Suppressor macrophage treated with lipopolysaccharide for 4 hours (primary cell): ENCODE data around the gene DCAF12.

ENCODE experiments used
- DNase-seq: peaks from one replicate; pipeline ENCODE4 v3.0.0-alpha.2; 2020

The DCAF12 gene

DNA sequence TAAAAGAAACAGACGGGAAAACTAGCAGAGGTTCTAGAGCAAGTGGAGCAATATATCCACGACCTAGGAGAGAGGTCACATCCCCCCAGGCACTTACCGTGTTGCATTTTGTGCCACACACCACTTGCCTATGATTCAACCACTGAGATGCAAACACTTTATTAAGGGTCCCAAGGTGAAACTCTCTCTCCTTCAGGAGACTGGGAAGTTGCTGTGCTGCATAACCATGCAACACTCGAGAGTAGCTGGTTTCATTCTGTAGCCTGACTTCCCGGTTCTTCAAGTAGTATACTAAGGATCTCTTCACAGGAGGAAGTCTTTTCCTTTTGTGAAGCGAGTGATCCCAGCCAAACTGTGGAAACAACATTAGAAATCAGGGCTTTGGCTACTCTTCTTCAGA is 1.6 kb downstream of the DCAF12 start:
- peak; percentile 70 for DNase-seq

DNA sequence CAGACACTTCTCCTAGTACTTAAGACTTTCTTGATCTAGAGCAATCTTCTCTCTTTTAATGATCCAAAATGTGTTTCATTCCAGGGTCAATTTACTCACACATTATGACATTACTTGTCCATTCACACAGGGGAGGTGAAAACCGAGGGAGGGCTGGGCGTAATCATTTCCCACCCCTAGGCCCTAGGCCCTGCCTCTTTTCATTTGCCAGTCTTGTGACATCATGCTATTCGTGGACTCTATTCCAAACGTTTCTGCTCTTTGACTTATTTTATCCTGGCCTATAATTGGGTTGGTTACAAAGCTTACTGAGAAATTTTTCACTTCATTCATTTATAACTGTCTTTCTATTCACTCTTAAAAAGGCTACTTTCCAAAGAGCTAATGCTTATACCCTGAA is 2.4 kb downstream of the DCAF12 start:
- DNase-seq = no peak

DNA sequence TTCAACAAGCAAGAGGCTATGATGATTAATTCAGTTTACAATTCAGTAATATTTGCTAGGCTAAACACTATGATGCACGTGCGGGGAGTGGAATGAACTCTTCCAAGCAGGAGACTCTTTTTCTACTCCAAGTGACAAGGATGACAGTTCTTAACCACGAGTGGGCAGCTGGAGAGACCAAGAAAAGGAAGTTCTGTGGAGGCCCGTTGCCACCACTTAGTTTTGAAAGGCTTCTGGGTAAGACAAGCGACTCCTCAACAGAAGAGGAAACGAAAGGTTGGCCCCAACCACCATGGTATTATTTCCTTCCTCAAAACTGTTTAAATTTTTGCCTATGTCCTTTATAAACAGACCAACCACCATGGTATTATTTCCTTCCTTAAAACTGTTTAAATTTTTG is 2.8 kb downstream of the DCAF12 start:
- DNase-seq = peak; percentile 93

DNA sequence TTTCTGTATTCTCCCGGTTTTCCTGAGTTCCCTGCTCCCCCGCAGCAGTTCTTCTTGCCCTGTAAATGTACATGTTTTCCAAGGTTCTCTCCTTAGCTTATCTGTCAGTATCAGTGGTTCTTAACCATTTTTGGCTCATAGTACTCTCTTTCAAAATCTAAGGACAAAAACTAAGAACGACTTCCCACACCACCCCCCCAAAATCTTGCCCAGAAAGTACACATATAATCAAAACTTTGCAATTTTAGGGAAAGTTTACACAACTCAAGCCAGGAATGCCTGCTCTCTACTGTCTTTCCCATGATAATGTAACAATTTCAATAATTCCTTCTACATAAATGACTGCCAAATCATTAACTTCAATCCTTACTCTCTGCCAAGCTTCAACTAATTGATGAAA is 4.5 kb downstream of the DCAF12 start:
- no peak for DNase-seq

DNA sequence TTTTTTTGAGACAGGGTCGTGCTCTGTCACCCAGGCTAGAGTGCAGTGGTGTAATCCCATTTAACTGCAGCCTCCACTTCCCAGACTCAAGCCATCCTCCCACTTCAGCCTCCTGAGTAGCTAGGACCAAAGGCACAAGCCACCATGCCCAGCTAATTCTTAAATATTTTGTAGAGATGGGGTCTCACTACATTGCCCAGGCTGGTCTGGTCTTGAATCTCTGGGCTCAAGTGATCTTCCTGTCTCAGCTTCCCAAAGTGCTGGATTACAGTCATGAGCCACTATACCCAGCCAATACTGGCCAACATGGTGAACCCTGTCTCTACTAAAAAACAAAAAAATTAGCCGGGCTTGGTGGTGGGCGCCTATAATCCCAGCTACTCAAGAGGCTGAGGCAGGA is 6.8 kb downstream of the DCAF12 start:
- DNase-seq = no peak

DNA sequence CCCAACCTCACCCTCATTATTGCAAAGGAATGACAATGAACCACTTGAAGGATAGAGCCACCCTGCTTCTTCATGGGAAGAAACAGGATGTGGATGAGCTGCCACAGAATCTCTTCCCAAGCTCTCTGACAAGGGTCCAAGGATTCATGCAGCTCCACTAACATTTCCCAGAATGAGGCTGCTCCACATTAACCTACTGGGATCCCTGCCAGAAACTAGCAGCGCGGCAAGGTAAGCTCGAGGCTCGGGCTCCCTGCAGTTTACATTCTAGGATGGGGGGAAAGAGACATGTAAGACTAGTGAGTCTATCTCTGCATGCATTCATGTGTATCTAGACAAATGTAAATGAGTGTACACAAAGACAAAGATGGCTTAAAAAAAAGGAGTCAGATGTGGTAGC is 12.1 kb downstream of the DCAF12 start:
- DNase-seq = no peak

DNA sequence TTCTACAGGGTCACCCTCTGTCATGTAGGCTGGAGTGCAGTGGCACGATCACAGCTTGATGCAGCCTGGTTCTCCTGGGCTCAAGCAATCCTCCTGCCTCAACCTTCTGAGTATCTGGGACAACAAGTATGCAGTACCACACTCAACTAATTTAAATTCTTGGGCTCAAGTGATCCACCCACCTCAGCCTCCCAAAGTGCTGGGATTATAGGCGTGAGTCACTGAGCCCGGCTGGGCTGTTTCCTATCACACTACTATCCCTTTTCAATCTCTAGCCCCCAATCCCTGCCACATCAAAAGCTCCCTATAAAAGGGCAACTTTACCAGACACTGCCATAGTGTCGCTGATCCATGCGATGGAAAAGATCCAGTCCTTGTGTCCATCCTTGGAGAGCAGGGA is 20.4 kb downstream of the DCAF12 start:
- DNase-seq = no peak

DNA sequence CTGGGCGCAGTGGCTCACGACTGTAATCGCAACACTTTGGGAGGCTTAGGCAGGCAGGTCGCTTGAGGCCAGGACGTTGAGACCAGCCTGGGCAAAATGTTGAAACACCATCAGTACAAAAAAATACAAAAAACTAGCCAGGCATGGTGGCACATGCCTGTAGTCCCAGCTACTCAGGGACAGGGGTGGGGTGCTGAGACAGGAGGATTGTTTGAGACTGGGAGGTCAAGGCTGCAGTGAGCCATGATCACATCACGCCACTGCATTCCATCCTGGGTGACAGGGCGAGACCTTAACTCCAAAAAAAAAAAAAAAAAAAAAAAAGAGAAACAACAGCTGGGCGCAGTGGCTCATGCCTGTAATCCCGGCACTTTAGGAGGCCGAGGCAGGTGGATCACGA is 23.7 kb downstream of the DCAF12 start:
- no peak for DNase-seq

DNA sequence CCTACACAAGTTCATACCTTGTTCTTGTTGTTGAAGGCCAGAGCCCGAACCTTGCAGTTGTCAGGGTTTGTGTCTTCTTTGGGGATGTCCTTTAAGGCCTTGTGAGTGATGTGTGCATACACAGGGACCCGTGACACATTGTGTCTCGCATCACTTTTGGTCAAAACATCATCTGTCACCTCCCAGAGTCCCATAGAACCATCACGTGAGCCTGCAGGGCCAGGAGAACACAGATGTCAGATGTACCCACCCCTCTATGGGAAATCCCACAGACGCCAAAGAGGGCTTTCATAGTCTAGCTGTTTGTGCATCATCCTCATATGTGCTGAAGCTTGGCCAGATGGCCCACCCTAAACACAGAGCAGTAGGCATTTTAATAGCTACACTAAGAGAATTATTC is 28.2 kb downstream of the DCAF12 start:
- no peak for DNase-seq

DNA sequence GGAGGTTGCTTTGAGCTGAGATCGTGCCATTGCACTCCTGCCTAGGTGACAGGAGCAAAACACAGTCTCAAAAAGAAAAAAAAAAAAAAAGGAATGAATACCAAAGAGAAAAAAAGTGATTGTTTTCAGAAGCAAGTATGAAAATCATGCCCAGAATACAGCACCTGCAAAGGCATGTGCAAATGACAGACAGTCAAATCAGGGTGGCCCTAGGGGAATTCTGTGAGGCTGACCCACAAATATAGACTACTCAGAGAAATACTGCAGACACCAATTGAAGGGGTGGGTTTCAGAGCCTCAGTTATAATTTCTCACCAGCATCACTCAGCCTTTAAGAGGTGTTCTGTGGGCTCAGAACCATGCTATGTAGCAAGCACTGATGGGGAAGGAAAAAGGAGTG is 28.6 kb downstream of the DCAF12 start:
- DNase-seq = no peak

DNA sequence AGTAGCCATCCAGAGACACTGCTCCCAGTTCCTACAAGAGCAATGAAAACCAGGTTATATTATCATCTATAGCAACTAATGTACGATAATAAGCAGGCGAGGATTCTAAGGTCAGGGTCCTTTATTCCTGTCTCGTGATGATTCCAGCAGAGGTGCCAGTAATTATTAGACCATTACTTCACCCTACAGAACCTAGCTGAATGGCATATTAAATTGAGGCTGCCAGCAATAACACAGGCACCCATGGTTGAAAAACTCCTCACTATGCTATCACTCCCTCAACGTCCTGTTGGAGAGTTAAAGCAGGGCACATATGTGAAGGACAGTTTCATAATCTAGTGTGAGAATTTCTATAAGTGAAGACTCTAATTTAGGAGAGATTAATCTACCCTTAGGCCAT is 29.7 kb downstream of the DCAF12 start:
- DNase-seq = no peak

DNA sequence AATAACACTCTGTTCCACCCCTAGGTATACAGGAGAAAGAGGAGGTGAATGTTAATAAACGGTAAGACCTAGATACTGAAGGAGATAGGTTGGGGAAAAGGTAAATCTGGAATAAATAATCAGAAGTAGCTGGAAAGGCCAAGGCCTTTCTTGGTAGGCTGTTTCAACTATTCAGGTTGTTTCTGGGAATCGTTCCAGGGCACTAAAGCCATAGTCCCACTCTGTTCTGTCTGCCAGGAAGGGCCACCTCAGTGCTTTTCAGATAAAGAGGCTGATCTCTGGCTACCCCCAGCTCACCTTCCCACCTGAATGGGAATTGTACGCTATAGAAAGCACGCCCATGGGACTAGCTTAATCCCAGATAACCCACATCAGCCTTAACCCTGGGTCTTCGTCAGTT is 32.9 kb downstream of the DCAF12 start:
- no peak for DNase-seq

DNA sequence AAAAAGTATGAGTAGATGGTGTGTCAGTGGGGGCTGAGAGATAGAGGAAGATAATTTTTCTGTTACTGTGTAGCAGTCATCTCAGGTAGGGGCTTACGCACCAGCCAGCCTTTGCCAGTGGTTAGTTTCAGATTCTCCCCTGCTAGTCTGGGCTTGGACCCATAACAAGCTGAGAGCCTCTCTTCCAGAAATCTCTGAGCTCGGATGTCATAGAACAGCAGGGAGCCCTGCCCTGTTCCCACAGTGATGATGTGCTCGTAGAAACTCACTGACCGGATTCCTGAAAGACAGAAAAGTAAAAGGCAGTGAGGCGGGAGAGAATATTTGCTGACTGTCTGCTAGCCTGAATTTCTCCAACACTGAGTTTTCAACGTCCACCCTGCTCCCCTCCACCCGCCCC is 37.2 kb downstream of the DCAF12 start:
- no peak for DNase-seq

DNA sequence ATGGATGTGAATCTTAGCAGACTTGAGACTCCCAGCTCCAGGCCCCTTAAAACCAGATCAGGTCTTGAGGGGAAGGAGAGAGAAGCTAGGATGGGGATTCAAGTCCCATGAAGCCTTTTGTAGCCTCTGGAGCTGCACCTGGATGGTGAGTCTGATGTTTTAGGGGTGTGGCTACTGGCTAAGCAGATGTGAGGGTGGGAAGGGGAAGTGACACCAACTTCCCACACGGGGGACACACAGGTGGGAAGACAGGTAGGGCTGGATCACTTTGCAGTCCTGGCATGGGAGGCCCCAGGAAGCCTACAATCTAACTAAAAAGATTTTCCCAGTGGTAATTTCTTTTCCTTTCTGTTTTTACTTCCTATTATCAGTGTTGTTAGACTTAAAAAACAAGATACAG is 39.1 kb downstream of the DCAF12 start:
- DNase-seq = no peak

DNA sequence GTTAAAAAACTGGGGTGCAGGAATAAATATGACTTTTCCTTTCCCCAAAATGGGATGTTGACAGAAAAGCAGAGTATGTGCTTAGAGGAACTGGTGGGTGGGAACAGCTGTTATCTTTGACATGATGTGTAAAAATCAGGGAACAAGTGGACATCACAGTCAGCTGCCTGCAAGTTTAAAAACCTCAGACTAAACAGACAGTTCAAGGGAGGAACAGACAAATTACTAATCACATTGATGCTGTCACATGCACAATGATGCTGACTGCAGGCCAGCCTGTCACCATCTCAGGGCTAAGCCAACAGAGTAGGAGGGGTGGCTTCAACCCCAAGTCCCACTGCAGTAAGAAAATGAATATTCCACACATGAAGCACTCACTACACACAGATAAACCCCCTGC is 39.6 kb downstream of the DCAF12 start:
- DNase-seq = peak; percentile 74

DNA sequence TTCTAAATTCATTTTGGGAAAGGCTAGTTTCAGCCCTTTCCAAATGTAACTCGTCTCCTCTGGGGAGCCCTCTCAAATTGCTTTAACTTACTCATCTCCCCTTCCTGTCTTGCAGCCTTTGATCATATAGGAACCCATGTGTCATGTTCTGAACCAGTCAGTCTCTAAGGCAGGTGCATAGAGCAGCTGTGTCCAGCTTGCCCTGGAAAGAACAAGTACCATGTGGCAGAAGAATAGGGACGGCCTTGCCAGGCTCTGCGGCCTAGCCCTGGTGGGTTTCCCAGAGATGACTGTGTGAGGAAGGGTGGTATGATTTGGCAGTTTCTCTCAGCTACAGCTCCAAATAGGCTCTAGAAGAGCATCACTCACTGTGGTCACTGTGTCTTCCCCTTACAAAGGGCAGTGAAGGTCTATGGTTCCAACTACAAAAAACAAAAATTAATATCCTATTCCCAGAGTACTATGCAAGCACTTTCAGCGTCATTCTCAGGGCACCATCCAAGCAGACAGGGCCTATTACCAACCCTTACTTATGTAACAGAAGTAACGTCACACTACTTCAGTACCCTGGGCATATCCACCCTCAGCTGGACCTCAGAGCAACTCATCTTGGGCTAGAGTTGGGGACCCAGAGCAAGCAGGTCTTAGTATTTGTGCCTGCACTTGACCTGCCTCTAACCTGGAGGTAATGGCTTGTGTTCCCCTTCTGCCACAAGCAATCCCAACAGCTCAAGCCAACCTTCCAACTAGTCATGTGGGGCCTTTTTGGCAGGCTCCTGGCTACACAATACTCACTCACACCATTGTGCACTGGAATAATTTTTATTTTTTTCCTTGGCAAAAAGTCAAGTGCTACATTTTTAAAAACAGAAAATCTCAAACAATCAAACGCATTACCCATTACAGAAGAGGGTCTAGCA is 40.7 kb downstream of the DCAF12 start:
- DNase-seq = no peak

DNA sequence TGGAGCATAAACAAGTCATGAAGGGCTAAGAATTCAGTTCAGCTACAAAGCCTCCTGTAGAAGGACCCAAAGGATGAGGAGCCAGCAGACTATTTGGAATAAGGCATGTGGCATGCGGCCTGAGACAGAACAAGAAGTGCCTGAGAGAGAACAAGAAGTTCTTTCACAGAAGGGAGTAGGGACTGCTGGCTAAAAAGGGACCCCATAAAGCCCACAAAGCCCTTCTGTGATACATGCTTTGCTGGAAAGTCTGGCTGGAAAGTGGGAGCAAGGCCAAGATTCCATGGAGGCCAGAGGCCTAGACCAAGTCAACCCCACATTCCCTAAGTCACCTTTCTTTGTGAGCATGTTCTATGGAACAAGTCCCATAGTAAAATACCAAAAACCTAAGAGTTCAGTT is 41.9 kb downstream of the DCAF12 start:
- no peak for DNase-seq

DNA sequence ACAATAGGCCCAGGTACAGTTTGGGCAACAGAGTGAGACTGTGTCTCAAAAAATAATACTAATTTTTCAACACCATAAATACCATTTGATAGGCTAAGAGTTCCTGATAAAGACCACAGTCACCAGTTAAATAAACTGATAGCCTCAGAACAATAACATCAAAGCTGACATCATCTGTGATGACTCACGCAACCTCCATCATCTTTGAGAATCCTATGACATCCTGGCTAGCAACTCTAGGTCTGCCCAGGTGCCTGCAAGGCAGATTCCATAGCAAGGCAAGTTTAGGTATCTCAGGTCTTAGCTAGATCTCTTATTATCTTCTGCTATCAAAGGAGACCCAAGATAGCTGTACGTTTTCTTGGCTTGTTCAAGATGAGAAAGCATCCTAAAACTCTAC is 47.3 kb downstream of the DCAF12 start:
- peak; percentile 17 for DNase-seq

DNA sequence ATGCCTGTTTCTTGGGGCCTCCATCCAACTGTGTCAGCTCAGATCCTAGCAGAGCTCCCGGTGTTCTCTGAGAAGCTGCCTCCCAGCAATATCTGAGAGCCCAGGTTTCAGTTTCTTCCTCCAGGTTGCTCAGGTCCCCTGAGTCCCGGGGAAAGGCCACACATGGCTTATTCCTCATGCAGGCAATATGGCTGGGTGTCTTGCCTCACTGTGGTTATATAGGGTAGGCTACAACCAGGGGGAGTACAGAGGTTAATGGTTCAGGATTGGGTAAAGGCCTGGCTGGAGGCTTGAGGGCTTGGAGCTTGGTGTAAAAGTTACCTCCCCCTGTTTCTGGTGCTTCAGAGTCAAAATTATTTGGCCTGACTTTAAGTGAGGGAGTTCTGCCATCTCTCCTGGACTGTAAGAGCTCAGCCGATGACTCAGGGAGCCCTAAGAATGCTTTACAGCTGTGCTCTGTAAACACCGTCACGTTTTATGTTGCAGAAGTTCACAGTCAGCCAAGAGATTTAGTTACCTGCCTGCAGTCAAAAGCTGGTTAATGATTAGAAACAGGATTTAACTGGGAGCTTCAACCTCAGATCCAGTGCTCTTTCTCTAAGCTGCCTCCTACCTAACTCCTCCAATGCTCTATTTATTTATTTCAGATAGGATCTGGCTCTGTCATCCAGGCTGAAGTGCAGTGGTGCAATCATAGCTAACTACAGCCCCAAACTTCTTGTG is 53.5 kb downstream of the DCAF12 start:
- DNase-seq = no peak

DNA sequence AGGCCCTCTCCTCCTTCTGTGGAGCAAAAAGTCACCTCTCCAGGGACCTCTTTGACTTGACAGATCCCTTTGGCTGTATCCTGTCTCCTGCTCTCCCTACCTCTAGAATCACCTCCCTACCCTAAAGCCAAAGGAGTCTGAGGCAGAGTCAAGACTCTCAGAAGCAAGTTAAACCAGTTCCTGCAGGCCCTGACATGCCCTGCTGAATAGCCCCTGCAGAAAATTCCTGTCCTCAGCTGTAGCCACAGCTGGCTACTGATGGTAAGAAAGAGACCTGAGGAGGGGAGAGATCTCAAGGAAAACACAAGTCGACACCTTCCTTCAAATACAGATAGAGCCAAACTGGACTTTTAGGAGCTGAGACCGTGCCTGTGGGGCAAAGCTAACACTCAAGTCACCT is 54.1 kb downstream of the DCAF12 start:
- DNase-seq = no peak

DNA sequence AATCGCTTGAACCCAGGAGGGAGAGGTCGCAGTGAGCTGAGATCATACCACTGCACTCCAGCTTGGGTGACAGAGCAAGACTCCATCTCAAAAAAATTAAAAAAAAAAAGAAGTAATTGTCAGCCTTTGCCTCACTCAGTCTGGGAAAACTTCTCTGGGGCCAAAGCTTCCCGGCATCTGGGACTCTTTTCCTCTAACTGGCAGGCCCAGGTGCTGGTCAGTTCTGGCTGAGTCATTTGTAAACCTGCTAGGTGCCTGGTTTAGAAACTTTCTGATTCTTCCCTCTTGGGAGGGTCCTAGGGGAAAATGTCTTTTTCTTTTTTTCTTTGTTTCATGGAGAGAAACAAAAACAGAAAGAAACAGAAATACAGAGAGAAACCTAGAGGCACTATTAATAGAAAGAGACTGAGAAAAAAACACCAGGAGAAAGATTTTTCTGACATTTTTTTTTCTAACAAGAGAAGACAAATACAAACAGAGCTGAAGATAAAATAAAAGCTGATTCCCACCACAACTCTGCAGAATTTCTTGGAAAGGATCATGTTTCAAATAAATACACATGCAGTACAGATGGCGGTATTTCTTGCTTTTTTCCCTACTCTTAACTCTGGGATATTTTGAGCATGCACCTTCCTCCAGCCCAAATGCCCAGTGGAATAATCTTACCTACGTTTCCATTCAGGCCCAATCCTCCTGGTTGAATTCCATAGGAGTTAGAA is 55.7 kb downstream of the DCAF12 start:
- DNase-seq = no peak

DNA sequence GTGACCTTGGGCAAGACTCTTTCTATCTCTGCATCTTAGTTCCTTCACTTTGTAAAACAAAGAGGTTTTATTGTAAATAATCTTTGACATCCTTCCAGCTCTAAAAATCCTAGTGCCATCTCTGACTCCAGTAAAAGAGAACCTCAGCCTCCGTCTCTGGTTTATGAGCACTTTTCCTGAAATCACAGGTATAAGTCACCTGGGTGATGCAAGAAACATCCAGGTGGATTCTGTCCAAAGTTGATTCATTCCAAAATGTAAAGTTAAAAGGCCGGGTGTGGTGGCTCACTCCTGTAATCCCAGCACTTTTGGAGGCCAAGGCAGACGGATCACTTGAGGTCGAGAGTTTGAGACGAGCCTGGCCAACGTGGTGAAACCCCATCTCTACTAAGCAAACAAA is 56.7 kb downstream of the DCAF12 start:
- no peak for DNase-seq

DNA sequence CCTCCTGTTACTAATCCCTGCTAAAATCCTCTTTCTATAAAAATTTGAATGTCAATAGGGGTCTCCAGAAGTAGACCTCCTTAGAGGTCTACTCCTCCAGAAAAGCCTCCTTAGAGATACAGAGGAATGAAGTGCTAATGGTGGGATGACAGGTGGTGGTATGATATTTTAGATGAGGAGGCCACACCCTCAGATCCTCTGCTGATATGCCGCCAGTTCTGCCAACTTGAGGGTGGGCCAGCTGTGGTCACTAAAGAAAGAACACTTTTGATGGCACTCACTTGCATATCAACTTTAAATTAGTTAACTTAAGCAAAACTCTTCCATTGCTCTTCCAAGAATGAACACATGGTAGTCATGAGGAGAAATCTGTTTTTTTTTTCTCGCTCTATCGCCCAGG is 61.0 kb downstream of the DCAF12 start:
- DNase-seq = no peak

DNA sequence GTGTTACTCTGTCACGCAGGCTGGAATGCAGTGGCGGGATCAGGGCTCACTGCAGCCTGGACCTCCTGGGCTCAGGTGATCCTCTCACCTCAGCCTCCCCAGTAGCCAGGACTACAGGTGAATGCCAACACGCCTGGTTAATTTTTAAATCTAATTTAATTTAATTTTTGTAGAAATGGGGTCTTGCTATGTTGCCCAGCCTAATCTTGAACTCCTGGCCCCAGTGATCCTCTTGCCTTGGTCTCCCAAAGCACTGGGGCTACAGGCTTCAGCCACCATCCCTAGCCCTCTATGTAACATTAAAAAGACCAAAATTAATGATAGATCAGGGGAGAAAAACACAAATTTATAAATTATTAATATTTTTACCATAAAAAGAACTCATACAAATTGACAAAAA is 66.5 kb downstream of the DCAF12 start:
- no peak for DNase-seq
